ENCODE results near the gene THSD4. TPM values are rescaled to one million over a fixed set of nuclear protein-coding genes. Genes with fewer than 3 reads are reported as not detected.

THSD4 gene
- total RNA-seq, 1 donor from 2014 or later: 2.5 TPM

DNA sequence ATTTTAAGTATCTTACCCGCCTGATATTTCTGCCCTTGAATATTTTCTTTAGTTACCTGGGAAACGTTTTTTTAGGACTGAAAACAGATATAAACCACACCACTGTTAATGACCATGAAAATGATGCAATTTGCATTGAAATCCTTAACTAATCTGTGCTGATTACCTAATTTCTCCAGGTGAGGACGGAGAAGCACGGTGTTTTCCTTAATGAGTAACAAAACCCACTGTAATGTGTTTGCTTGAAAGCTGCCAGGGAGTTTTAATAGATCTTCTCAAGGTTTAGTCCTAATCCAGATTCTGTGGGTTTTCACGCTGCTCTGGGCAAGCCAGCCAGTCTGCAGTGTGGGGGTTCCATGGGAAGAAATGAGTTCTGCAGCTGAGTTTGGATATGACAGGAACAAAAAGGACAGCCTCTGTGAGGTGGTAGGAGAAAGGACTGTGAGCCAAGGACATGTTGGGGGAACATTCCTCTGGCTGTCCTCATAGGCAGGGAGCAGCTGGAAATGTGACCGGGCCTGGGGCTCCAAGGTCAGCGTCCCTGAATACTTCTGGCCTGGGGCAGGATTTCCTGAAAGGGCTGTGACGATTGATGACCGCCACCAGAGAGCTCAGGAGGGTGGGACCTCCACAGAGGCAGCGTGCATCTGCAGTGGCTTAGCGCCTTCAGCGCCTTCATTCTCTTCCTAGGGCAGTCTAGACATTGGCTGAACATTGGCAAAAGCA lies 18.6 kb downstream of the THSD4 start:
- peaks cover 19% of the 10 kb centered on the region for H3K4me1 Mint-ChIP-seq (ENCODE audit: low read depth, unreplicated experiment)
- H3K9me3 Mint-ChIP-seq (ENCODE audit: unreplicated experiment): no peaks in the 10 kb centered on the region
- H3K9me3 ChIP-seq (ENCODE audit: insufficient read depth, low read depth, low read length): no peaks in the 10 kb centered on the region
- peaks cover 17% of the 10 kb centered on the region for H3K79me2 ChIP-seq (ENCODE audit: insufficient read depth, low read length)
- H3K4me2 ChIP-seq (ENCODE audit: low read length): no peak overlapping the region
- DNase-seq (ENCODE audit: low read depth) (no peak), FAIRE-seq (no peak)
- no peaks in the 10 kb centered on the region for H3K36me3 ChIP-seq (ENCODE audit: insufficient read depth, low read length)
- H3K27me3 Mint-ChIP-seq (ENCODE audit: low read depth, unreplicated experiment): no peaks in the 10 kb centered on the region
- H3K27me3 ChIP-seq (ENCODE audit: insufficient read depth, low read length): no peaks in the 10 kb centered on the region
- no peak overlapping the region for H2AFZ ChIP-seq (ENCODE audit: low read depth, low read length)
- H3K9ac ChIP-seq (ENCODE audit: low read length): no peak overlapping the region
- H3K4me3 Mint-ChIP-seq (ENCODE audit: unreplicated experiment): no peak overlapping the region
- no peaks in the 10 kb centered on the region for H4K20me1 ChIP-seq (ENCODE audit: insufficient read depth, low read length)
- no peak overlapping the region for H3K27ac Mint-ChIP-seq (ENCODE audit: unreplicated experiment)
- no peak overlapping the region for H3K27ac ChIP-seq (ENCODE audit: low read depth, low read length)
- no peak overlapping the region for H3K4me3 ChIP-seq (ENCODE audit: insufficient read depth, low read depth, low read length)
- peaks cover 41% of the 10 kb centered on the region for H3K4me1 ChIP-seq (ENCODE audit: insufficient read depth, low read length)
- no peaks in the 10 kb centered on the region for H3K36me3 Mint-ChIP-seq (ENCODE audit: low read depth, unreplicated experiment)
- TF ChIP-seq, protein P1, sequence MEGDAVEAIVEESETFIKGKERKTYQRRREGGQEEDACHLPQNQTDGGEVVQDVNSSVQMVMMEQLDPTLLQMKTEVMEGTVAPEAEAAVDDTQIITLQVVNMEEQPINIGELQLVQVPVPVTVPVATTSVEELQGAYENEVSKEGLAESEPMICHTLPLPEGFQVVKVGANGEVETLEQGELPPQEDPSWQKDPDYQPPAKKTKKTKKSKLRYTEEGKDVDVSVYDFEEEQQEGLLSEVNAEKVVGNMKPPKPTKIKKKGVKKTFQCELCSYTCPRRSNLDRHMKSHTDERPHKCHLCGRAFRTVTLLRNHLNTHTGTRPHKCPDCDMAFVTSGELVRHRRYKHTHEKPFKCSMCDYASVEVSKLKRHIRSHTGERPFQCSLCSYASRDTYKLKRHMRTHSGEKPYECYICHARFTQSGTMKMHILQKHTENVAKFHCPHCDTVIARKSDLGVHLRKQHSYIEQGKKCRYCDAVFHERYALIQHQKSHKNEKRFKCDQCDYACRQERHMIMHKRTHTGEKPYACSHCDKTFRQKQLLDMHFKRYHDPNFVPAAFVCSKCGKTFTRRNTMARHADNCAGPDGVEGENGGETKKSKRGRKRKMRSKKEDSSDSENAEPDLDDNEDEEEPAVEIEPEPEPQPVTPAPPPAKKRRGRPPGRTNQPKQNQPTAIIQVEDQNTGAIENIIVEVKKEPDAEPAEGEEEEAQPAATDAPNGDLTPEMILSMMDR (IDR thresholded peaks at IDR 0.05; ENCODE audit: insufficient read depth, low read depth, low read length): no peak
- no peak for TF ChIP-seq EZH2 (IDR thresholded peaks at IDR 0.05; ENCODE audit: insufficient read depth, low read length)

DNA sequence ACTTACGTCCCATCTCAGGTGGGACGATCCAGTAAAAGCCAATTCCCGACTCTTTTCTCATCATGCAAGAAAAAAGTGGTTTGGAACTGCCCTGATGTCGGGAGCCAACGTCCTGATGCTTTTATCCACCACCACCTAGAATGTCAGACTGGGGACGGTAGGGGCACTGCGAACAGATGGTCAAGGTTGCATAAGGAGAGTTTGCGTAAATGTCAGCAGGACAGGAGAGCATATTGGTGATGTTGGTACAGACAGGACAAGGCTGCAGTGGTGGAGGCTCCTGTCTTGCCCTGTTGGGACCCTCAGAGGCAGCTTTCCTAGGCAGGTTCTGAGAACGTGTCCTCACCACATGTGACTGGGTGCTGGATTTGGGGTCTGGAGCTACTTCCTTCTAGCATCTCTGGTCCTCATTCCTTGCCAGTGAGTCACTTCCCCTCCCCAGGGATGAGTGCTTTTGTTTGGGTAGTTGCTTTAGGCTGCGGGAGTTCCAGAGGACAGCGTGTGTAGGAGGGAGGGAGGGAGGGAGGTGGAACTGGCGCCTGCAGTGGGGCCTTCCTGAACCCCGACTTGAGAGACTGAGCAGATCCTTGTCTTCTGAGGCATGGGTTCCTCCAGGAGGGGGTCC lies 21.0 kb downstream of the THSD4 start:
- Histone ChIP-seq H3K4me1 (ENCODE audit: insufficient read depth, low read length) (peaks cover 35% of the 10 kb centered on the region), H3K27ac (ENCODE audit: low read depth, low read length) (peak overlapping the region; percentile 73), H3K9me3 (ENCODE audit: insufficient read depth, low read depth, low read length) (no peaks in the 10 kb centered on the region), H2AFZ (ENCODE audit: low read depth, low read length) (peak overlapping the region; percentile 72), H3K4me3 (ENCODE audit: insufficient read depth, low read depth, low read length) (no peak overlapping the region), H3K36me3 (ENCODE audit: insufficient read depth, low read length) (no peaks in the 10 kb centered on the region), H3K4me2 (ENCODE audit: low read length) (peak overlapping the region; percentile 66), H3K27me3 (ENCODE audit: insufficient read depth, low read length) (no peaks in the 10 kb centered on the region), H3K79me2 (ENCODE audit: insufficient read depth, low read length) (peaks cover 2% of the 10 kb centered on the region), H3K9ac (ENCODE audit: low read length) (peak overlapping the region; percentile 48), H4K20me1 (ENCODE audit: insufficient read depth, low read length) (no peaks in the 10 kb centered on the region)
- Mint-ChIP-seq H3K4me3 (ENCODE audit: unreplicated experiment) (no peak overlapping the region), H3K27ac (ENCODE audit: unreplicated experiment) (peak overlapping the region; percentile 84), H3K4me1 (ENCODE audit: low read depth, unreplicated experiment) (peaks cover 19% of the 10 kb centered on the region), H3K9me3 (ENCODE audit: unreplicated experiment) (no peaks in the 10 kb centered on the region), H3K36me3 (ENCODE audit: low read depth, unreplicated experiment) (no peaks in the 10 kb centered on the region), H3K27me3 (ENCODE audit: low read depth, unreplicated experiment) (no peaks in the 10 kb centered on the region)
- peak; percentile 26 for FAIRE-seq
- peak; percentile 83 for DNase-seq (ENCODE audit: low read depth)
- TF ChIP-seq, protein P1 (IDR thresholded peaks at IDR 0.05; ENCODE audit: insufficient read depth, low read depth, low read length): no peak
- TF ChIP-seq EZH2 (IDR thresholded peaks at IDR 0.05; ENCODE audit: insufficient read depth, low read length): no peak
